HUES6 (cell line): Measurements from ENCODE around the gene PARP8.

Experiments used
- H3K27ac ChIP-seq: 2 replicates; pipeline ENCODE4 v1.7.0; 2013; ENCODE audit warnings: low read depth, mild to moderate bottlenecking, low read length, inconsistent platforms
- H3K27me3 ChIP-seq: 2 replicates; pipeline ENCODE4 v1.6.1; 2013; ENCODE audit warnings: low read length; ENCODE audit not compliant: control insufficient read depth, insufficient read depth
- H3K36me3 ChIP-seq: 2 replicates; pipeline ENCODE4 v1.6.1; 2013; ENCODE audit warnings: low read length; ENCODE audit not compliant: control insufficient read depth, insufficient read depth
- H3K4me1 ChIP-seq: 2 replicates; pipeline ENCODE4 v1.6.1; 2013; ENCODE audit warnings: low read length; ENCODE audit not compliant: control insufficient read depth, insufficient read depth
- H3K4me3 ChIP-seq: 2 replicates; pipeline ENCODE4 v1.5.1; 2013; ENCODE audit warnings: low read depth, low read length
- H3K9ac ChIP-seq: one replicate; pipeline ENCODE4 v1.6.1; 2013; ENCODE audit warnings: mild to moderate bottlenecking, low read length
- H3K9me3 ChIP-seq: 2 replicates; pipeline ENCODE4 v1.6.1; 2013; ENCODE audit warnings: low read depth, low read length; ENCODE audit not compliant: control insufficient read depth, insufficient read depth

Gene PARP8

DNA sequence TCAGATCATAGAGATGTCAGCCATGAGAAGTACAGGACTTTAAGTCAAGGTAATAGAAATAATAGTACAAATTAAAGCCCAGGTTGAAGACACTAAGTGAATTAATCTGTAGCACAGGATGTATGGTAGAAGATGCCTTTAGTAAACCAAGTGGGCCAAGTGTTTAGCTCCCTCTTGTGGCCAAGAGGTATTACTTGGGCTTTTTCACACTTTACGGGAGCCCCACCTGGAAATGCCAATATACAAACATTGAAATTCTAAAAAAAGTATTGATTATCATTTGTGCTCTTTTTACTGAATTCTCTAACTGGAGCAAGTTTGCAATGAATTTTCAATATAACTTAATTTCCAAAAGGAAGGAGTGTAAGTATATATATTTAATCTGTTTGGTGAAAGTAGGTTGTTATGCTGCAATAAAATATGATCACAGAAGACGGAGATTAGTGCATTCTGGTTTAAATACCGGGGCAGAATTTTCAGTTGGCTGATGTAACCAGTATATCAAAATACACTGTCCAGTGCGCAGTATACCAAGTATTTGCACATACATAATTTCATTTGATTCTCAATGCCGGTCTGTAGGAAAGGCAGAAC lies 84.7 kb downstream of the PARP8 start:
- Histone ChIP-seq H3K4me1 (no peaks in the 10 kb centered on the region), H3K4me3 (no peak overlapping the region), H3K27ac (no peak overlapping the region), H3K27me3 (no peaks in the 10 kb centered on the region), H3K9me3 (no peaks in the 10 kb centered on the region), H3K9ac (no peak overlapping the region), H3K36me3 (no peaks in the 10 kb centered on the region)

DNA sequence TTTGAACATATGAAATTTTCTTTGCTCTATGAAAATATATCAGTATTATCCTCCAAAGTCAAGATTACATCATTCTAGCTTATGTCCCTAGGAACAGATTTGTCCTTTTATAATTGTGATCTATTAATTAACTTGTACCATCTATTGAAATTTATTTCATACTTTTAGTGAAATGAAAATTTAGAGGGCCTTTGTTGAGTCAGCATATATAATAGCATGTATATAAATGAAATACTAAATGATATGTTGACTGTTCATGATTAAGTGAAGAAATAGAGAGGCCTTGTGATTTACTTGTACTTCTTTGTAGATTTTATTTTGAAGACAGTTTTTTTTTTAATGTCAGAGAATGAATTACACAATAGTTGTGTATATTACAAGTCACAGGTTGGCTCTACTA lies 86.4 kb downstream of the PARP8 start:
- Histone ChIP-seq H3K4me3 (no peak overlapping the region), H3K36me3 (no peaks in the 10 kb centered on the region), H3K27me3 (no peaks in the 10 kb centered on the region), H3K27ac (no peak overlapping the region), H3K4me1 (no peaks in the 10 kb centered on the region), H3K9ac (no peak overlapping the region), H3K9me3 (no peaks in the 10 kb centered on the region)

DNA sequence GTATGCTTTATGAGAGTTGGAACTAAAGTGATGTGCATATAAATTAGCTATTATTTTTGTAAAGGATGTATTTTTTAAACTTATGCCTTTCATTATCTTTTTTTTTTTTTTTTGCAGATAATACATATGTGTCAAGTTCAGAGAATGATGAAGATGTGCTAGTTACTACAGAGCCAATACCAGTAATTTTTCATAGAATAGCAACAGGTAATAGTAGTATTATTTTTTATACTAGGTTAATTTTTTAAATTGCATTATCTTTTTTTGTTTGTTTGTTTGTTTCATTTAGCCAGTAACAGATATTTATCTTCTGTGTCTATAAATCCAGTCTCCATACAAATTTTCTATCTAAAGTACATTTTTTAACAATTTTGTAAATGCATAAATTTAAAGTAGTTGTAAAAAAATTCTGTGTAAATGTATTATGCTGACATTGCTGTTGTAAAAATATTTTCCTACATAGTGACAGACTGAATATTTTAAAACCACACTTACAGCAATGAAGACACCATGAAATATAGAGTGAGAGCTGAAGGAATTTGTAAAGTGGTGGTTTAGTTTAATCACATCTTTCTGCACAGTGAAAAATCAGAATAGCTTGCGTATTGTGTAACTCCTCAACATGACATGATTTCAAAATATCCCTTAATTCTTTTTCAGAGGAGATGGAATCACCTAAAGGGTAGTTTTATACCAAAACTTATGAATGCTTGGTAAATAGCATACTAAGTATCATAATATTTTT lies 93.3 kb downstream of the PARP8 start:
- peaks cover 4% of the 10 kb centered on the region; the same call in 1 of the 2 replicates for H3K36me3 ChIP-seq
- H3K27me3 ChIP-seq: no peaks in the 10 kb centered on the region
- no peaks in the 10 kb centered on the region for H3K9me3 ChIP-seq

DNA sequence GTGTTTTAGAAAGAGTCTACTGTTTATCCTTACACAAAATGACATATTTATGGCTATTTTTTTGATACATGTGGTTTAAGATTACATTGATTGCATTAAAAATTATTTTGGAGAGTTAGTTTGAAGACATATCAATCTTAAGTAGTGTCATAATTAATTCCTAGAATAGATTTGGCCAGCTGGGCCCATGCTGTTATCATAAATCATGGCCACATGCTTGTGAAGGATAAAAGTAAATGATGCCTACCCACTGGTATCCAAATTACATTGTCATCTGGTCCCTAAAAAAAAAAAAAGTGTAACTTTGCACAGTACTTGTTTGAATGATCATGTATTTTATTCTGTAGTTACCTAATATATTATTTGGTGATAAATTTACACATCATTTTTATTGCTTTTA lies 96.9 kb downstream of the PARP8 start:
- Histone ChIP-seq H3K36me3 (peaks cover 10% of the 10 kb centered on the region; the same call in 1 of the 2 replicates), H3K9me3 (no peaks in the 10 kb centered on the region), H3K27me3 (no peaks in the 10 kb centered on the region), H3K4me3 (no peak overlapping the region), H3K27ac (no peak overlapping the region), H3K9ac (no peak overlapping the region), H3K4me1 (no peaks in the 10 kb centered on the region)

More for the DNA sequence above, 93.3 kb downstream of the PARP8 start:
- Histone ChIP-seq H3K4me1 (no peaks in the 10 kb centered on the region), H3K4me3 (no peak overlapping the region), H3K9ac (no peak overlapping the region), H3K27ac (no peak overlapping the region)

DNA sequence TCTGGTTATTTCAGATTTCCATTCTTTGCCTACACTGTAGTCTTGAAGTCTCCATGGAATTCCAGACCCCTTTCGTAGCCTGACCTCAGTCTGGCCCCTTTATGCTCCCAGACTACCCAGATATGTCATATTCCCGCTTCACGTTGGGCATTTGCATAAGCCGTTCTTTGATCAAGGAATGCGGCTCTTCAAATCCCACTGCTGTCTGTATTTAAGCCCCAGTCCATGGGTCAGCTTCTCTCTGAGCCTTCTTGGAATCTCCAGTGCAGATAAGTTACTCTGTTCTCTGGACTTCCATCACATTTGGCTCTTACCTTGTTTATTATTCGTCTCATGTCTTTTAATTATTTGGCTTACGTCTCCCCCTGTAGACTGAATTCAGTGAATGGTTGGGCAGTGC lies 97.4 kb downstream of the PARP8 start:
- no peaks in the 10 kb centered on the region for H3K27me3 ChIP-seq
- H3K36me3 ChIP-seq: peaks cover 10% of the 10 kb centered on the region; the same call in 1 of the 2 replicates

DNA sequence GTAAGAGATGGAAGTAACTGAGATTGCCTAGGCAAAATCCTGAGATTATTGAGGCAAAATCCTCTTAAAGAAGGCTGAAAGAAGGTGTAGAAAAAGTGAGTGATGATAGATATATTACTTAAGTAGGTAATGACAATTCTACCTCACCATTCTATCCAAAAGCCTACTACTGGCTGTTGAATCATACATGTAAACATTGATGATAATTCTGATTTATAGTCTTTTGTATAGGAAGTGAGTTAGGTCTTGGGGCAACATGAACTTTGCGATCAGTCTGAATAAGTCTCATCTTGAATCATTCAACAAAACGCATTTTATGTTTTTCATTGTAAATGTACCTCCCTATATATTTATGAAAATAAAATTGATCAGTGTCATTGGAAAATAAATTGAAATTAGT lies 99.6 kb downstream of the PARP8 start:
- no peak overlapping the region for H3K4me3 ChIP-seq
- peaks cover 10% of the 10 kb centered on the region; the same call in 1 of the 2 replicates for H3K36me3 ChIP-seq
- H3K9me3 ChIP-seq: no peaks in the 10 kb centered on the region
- H3K4me1 ChIP-seq: no peaks in the 10 kb centered on the region
- H3K27me3 ChIP-seq: no peaks in the 10 kb centered on the region
- no peak overlapping the region for H3K9ac ChIP-seq
- no peak overlapping the region for H3K27ac ChIP-seq

More for the DNA sequence above, 97.4 kb downstream of the PARP8 start:
- Histone ChIP-seq H3K9me3 (no peaks in the 10 kb centered on the region), H3K27ac (no peak overlapping the region), H3K4me1 (no peaks in the 10 kb centered on the region), H3K9ac (no peak overlapping the region), H3K4me3 (no peak overlapping the region)

DNA sequence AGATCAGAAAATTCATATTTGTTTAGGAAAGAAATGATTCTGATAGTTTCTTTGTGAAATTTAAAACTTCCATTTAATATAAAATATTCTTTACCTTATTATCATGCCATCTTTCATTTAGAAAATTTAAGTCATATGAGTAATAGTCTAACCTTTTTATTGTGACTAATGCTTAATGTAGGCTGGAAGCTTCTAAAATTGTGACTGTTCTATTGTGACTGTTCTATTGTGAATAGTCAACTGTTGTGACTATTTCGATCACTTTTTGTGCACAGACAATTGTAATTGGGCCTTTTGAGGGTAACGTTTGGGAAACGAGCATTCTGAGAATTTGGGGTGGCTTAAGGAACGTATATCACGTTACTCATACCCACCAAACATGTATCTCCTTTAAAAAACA lies 100.0 kb downstream of the PARP8 start:
- H3K4me1 ChIP-seq: no peaks in the 10 kb centered on the region
- peaks cover 10% of the 10 kb centered on the region; the same call in 1 of the 2 replicates for H3K36me3 ChIP-seq
- H3K27ac ChIP-seq: no peak overlapping the region

DNA sequence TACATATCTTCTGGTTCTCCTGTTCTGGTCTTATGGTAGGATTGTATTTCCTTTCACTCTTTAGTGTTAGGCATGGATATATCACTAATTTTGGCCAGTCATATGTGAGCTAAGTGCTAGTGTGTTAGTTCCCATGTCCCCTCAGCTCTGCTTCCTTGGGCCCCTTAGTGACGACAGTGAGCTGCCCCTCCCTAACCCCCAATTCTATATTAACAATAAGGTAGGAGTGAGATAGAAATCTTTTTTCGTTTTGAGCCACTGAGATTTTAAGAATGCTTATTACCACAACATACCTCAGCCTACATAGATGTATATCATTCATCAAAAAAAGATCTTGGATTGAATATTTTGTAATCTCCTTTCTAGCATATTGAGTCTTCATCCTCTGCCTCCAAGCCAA lies 100.5 kb downstream of the PARP8 start:
- Histone ChIP-seq H3K9ac (no peak overlapping the region), H3K27me3 (no peaks in the 10 kb centered on the region), H3K27ac (no peak overlapping the region), H3K9me3 (peaks cover 2% of the 10 kb centered on the region; the same call in 1 of the 2 replicates), H3K4me3 (no peak overlapping the region), H3K36me3 (peaks cover 12% of the 10 kb centered on the region), H3K4me1 (no peaks in the 10 kb centered on the region)

More for the DNA sequence above, 100.0 kb downstream of the PARP8 start:
- no peak overlapping the region for H3K4me3 ChIP-seq
- no peaks in the 10 kb centered on the region for H3K27me3 ChIP-seq
- H3K9ac ChIP-seq: no peak overlapping the region
- no peaks in the 10 kb centered on the region for H3K9me3 ChIP-seq

DNA sequence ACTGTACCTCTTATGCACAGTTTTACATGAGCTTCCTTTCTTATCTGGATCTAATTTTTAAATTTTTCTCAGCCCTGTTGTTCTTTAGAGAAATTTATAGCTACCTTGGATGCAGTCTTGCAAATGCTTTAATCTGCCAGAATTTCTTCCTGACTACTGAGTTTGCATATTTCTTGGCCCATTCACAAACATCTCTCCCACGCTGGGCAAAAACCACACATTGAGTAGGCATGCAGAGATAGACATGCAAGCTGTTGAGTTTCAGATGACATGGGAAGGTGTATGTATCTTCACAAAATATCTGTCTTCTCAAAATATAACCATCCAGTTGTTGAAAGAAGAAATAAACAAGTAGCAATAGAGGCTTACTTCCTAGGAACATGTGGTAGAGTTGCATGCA lies 101.2 kb downstream of the PARP8 start:
- Histone ChIP-seq H3K4me3 (no peak overlapping the region), H3K27ac (no peak overlapping the region), H3K9ac (no peak overlapping the region), H3K36me3 (peaks cover 15% of the 10 kb centered on the region), H3K9me3 (peaks cover 7% of the 10 kb centered on the region; the same call in 1 of the 2 replicates), H3K27me3 (no peaks in the 10 kb centered on the region), H3K4me1 (no peaks in the 10 kb centered on the region)

DNA sequence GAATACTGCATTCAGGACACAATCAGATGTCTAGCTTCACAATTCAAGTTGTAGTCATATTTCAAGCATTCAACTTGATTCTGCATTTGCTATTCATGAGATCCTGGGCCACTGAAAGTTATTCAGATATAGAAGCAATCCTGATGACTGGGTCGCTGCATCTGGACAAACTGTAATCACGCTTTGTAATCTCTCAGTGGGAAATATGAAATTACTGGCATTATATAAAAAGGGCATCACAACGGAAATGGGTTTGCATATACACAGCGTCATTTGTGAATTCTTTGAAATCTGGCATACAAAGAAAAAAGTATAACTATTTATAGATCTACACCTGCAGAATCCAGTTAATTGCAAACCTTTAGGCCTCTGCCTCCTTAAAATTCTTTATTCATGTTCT lies 102.2 kb downstream of the PARP8 start:
- no peak overlapping the region for H3K27ac ChIP-seq
- no peak overlapping the region for H3K4me3 ChIP-seq
- H3K9me3 ChIP-seq: peaks cover 16% of the 10 kb centered on the region
- peaks cover 19% of the 10 kb centered on the region for H3K36me3 ChIP-seq
- no peaks in the 10 kb centered on the region for H3K4me1 ChIP-seq
- no peaks in the 10 kb centered on the region for H3K27me3 ChIP-seq
- no peak overlapping the region for H3K9ac ChIP-seq

DNA sequence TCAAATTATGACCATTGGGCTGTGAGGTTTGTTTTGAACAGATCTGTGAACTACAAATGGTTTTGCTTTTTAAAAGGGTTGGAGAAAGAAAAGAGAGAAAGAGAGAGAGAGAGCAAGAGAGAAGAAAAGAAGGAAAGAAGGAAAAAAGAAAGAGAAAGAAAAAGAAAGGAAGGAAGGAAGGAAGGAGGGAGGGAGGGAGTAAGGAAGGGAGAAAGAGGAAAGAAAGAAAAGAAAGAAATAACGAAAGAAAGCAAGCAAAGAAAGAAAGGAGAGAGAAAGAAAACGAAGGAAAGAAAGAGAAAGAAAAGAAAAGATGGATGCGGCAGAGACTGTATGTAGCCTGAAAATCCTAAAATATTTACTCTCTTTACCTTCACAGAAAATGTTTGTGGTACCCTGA lies 104.0 kb downstream of the PARP8 start:
- Histone ChIP-seq H3K27me3 (no peaks in the 10 kb centered on the region), H3K9ac (no peak overlapping the region), H3K27ac (no peak overlapping the region), H3K9me3 (peaks cover 20% of the 10 kb centered on the region), H3K36me3 (peaks cover 15% of the 10 kb centered on the region), H3K4me3 (no peak overlapping the region), H3K4me1 (no peaks in the 10 kb centered on the region)
